SJCRH30 (cell line): ENCODE data around the gene B4GALT5. TPM values are rescaled to one million over a fixed set of nuclear protein-coding genes. Genes with fewer than 3 reads are reported as not detected.
"Not testable (repeated sequence)": the region's sequence is repeated elsewhere in the genome, so short reads cannot be mapped to it uniquely, and the experiment has no call there.

Source experiments
- DNase-seq, 2 experiments: peaks; one replicate each; pipeline ENCODE4 v3.0.0-alpha.2; 2015 to 2020
- H3K27ac ChIP-seq: fragments of 250-450 bp; sonication (Bioruptor Pico); 2 replicates; pipeline ENCODE4 v1.5.1; 2020; ENCODE audit warnings: mild to moderate bottlenecking, moderate library complexity
- H3K27me3 ChIP-seq: fragments of 250-450 bp; sonication (Bioruptor Pico); 2 replicates; pipeline ENCODE4 v1.5.1; 2020; ENCODE audit warnings: mild to moderate bottlenecking, moderate library complexity
- H3K36me3 ChIP-seq: fragments of 250-450 bp; sonication (Bioruptor Pico); 2 replicates; pipeline ENCODE4 v1.5.1; 2020; ENCODE audit warnings: mild to moderate bottlenecking, moderate library complexity
- H3K4me1 ChIP-seq: fragments of 250-450 bp; sonication (Bioruptor Pico); 2 replicates; pipeline ENCODE4 v1.5.1; 2020; ENCODE audit warnings: mild to moderate bottlenecking, moderate library complexity
- H3K4me3 ChIP-seq: fragments of 250-450 bp; sonication (Bioruptor Pico); 2 replicates; pipeline ENCODE4 v1.5.1; 2020; ENCODE audit warnings: mild to moderate bottlenecking, moderate library complexity
- H3K9me3 ChIP-seq: fragments of 250-450 bp; sonication (Bioruptor Pico); replicated peaks from 2 replicates; pipeline ENCODE4 v1.5.1; 2020; ENCODE audit warnings: mild to moderate bottlenecking, moderate library complexity
- total RNA-seq: library from RNA; depleted of rRNA; stranded (reverse); fragments of >200 nt; shearing (Covaris generic); gene quantifications from 2 replicates; pipeline ENCODE4 v1.2.3, GENCODE V29; 2014

Gene B4GALT5
- total RNA-seq, 1 experiment from 2014 or later, result 81.1 TPM

DNA sequence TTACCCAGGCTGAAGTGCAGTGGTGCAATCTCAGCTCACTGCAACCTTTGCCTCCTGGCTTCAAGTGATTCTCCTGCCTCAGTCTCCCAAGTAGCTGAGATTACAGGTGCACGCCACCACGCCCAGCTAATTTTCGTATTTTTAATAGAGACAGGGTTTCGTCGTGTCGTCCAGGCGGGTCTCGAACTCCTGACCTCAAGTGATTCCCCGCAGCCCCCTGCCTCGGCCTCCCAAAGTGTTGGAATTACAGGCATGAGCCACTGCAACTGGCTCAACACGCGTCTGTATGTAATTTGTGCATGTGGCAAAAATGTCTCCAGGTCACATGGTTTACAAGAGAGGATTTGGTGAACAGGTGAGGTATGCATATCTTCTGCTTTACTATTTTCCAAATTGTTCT lies 7.6 kb upstream of the B4GALT5 start:
- H3K27me3 ChIP-seq, H3K36me3 ChIP-seq, H3K27ac ChIP-seq: not testable (repeated sequence)

DNA sequence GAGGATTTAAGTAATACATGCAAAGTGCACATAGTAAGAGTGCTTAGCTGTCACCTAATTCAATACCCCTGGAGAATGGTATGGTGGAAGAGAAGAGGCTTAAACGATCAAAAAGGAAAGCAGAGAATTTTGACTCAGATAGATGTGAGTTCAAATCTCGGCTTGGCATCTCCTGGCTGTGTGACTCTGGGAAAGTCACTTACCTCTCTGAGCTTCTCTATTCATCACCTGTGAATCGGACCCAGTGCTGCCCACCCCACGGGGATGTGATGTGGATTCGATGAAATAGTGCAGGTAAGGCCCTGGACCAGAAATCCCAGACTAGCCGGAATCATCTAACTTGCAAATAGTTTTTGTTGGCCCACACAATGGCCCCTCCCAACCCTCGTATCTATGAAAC lies 1.8 kb upstream of the B4GALT5 start:
- H3K4me3 ChIP-seq, result no peak overlapping the region
- no peaks in the 10 kb centered on the region for H3K9me3 ChIP-seq
- H3K4me1 ChIP-seq, result peaks cover 16% of the 10 kb centered on the region
- H3K27ac ChIP-seq, result no peak overlapping the region
- H3K36me3 ChIP-seq, result no peaks in the 10 kb centered on the region
- no peaks in the 10 kb centered on the region for H3K27me3 ChIP-seq
- DNase-seq, result no peak

More for the DNA sequence above, 7.6 kb upstream of the B4GALT5 start:
- H3K4me3 ChIP-seq, H3K9me3 ChIP-seq, DNase-seq: not testable (repeated sequence)
- peaks cover 13% of the 10 kb centered on the region for H3K4me1 ChIP-seq

DNA sequence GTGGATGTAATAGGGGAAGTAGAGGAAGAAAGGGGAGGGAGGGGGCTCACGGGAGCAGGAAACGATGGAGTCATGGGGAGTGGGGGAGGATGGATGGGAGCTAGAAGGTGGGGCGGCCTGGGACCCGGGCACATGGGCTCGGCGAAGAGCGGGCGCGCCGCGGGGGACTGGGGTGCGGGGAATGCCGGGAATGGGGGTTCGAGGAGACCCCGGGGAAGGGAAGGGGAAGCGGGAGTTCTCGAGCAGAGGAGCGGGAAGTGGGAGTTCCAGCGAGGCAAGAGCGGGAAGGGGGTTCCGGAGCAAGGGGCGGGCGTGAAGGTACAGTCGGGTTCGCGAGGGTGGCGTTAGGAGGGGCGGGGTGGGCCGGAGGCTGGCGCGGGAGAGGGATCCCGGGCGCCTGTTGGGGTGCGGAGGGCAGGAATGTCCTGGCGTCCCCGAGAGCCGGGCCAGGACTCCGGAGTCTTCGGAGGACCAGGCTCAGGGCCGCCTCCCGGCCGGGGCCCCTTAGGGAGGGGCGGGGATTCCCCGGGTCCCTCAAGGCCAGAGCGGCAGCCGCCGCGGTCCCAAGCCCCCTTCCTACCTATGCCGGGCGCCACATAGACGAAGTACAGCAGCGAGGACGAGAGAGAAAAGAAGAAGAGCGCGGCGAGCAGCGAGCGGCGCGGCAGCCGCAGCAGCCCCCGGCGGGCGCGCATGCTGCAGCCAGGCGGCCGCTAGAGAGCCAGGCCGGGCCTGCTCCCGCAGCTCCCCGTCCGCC lies 504 bp downstream of the B4GALT5 start:
- H3K4me1 ChIP-seq, result peaks cover 19% of the 10 kb centered on the region
- H3K4me3 ChIP-seq, result peak overlapping the region; percentile 97
- peak; percentile 72 to 73 for DNase-seq
- H3K27me3 ChIP-seq, result no peaks in the 10 kb centered on the region
- peaks cover 4% of the 10 kb centered on the region for H3K36me3 ChIP-seq
- peak overlapping the region; percentile 77 for H3K27ac ChIP-seq
- no peaks in the 10 kb centered on the region for H3K9me3 ChIP-seq

DNA sequence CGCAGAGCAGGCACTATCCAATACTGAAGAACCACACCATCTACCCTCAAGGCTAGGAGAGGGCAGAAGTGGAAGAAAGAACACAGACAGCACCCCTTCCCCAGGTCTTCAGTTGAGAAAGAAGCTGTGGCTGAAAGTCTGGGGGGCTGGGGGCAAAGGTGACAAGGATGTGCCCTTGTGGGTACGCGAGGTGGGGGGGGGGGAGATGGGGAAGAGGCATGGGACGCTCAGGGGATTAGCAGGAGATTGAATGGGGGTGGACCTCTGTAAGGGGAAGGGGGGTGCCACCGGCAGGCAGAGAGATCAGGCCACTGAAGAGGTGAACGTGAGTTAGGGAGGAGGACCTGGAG lies 1.1 kb downstream of the B4GALT5 start:
- Histone ChIP-seq H3K9me3 (no peaks in the 10 kb centered on the region), H3K4me1 (peaks cover 13% of the 10 kb centered on the region), H3K36me3 (peaks cover 4% of the 10 kb centered on the region), H3K27me3 (no peaks in the 10 kb centered on the region), H3K27ac (peak overlapping the region; percentile 77), H3K4me3 (peak overlapping the region; percentile 97)
- no peak for DNase-seq

DNA sequence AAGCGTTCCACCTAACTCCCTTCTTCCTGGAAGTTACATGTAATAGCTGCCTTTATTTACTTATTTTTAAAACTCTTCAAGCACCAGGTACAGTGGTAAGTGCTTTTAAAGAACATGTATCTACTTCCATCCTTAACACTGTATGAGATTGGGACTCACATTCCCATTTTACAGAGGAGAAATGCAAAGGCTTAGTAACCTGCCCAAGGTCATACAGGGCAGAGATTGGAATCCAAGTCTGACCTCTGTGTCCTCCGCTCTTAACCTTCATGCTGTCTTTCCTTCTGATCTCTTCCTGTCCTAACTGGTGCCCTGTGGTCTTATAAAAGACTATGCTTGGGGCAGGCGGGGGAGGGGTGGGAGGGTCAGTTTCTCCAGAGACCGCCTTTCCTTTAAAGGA lies 1.6 kb downstream of the B4GALT5 start:
- Histone ChIP-seq H3K9me3 (no peaks in the 10 kb centered on the region), H3K4me3 (peak overlapping the region; percentile 97), H3K36me3 (peaks cover 4% of the 10 kb centered on the region), H3K4me1 (peaks cover 8% of the 10 kb centered on the region; the same call in 1 of the 2 replicates), H3K27me3 (no peaks in the 10 kb centered on the region), H3K27ac (no peak overlapping the region)
- DNase-seq, result no peak

DNA sequence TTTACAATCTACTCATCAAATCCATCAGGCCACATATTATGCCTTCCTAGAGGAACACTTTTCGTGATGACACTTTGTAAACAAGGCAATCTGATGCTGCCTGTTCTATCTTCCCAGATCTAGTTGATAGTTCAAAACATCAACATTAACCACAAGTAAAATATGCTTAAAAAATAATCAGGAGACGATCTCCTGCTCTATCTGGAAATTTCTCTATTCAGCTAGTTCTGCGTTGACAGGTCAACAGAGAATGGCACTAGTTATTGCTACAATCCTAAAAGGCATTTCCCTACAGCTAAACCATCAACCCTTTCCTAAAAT lies 2.1 kb downstream of the B4GALT5 start:
- no peaks in the 10 kb centered on the region for H3K27me3 ChIP-seq
- peaks cover 7% of the 10 kb centered on the region for H3K36me3 ChIP-seq
- no peak overlapping the region for H3K27ac ChIP-seq
- H3K9me3 ChIP-seq, result no peaks in the 10 kb centered on the region
- DNase-seq, result no peak
- peaks cover 7% of the 10 kb centered on the region; the same call in 1 of the 2 replicates for H3K4me1 ChIP-seq
- H3K4me3 ChIP-seq, result no peak overlapping the region; the same call in 1 of the 2 replicates

DNA sequence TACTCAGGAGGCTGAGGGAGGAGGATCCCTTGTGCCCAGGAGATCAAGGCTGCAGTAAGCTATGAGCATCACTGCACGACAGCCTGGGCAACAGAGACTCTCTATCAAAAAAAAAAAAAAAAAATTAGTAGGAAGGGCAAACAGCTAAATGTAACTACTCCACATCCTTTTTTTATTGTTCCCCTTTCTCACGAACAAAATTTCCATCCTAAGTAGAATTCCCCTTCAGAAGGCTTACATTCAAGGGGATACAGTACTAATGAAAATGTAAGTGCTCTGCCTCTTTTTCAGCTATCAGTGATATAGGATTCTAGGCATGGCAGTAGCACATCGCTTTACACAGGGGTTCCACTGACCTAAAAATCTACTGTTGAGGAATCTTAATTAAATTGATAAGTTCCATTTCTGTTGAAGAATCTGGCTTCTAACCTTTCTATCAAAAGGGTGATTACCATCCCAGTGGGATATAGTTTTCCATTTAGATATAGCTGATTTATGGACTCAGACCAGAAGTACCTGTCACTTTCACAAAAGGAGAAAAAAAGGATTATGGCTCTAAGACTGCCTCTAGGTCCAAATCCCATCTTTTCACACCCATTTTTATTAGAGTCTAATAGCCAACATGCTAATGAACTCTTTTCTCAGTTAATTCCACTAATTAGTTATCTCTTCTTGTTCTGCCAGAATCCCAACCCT lies 2.6 kb downstream of the B4GALT5 start:
- Histone ChIP-seq H3K27me3 (no peaks in the 10 kb centered on the region), H3K36me3 (peaks cover 7% of the 10 kb centered on the region), H3K4me3 (no peak overlapping the region), H3K4me1 (peaks cover 7% of the 10 kb centered on the region; the same call in 1 of the 2 replicates), H3K27ac (no peak overlapping the region), H3K9me3 (no peaks in the 10 kb centered on the region)
- no peak for DNase-seq

DNA sequence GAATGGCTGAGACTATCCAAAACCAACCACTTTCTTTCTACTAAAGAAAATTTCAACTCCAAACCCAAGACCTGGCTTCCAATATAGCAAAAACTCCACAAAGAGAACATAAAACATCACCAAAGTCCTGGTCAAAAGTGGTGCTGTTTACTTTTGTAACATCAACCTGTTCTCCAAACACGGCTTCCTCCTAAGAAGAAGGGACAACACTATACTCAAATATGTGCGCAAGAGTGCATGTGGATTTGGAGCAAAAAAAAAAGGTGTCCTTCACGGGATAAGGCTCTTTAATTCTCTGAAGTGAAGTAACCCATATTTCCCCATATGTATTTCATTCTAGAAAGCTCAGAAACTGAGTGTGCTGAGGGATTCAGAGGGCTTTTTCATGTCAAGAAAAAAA lies 6.6 kb downstream of the B4GALT5 start:
- no peaks in the 10 kb centered on the region for H3K27me3 ChIP-seq
- no peak for DNase-seq
- peaks cover 14% of the 10 kb centered on the region for H3K36me3 ChIP-seq
- H3K4me1 ChIP-seq, result peaks cover 6% of the 10 kb centered on the region; the same call in 1 of the 2 replicates
- H3K4me3 ChIP-seq, result no peak overlapping the region
- no peaks in the 10 kb centered on the region for H3K9me3 ChIP-seq
- no peak overlapping the region for H3K27ac ChIP-seq

DNA sequence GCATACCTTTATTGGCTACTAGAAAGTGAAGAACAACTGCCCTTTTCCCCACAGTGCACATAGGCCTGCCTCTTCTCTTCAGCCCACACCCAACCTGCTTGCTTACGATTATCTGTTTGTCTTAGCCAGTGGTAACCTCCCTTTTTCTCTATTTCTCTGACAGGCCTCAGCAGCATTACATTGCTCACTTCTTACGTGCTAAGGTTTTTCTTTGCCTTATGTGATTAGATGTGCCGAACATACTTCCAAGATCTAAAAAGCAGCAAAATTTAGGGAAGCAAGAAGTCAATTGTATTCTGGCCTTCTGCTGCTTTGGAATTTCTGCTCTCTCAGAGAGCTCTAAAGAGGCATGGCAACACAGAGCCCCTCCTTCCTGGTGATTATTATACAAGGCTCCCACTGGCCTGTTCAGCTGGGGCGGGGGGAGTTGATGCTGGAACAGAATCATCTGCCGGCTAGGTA lies 7.0 kb downstream of the B4GALT5 start:
- no peak overlapping the region for H3K4me3 ChIP-seq
- peaks cover 5% of the 10 kb centered on the region; the same call in 1 of the 2 replicates for H3K4me1 ChIP-seq
- H3K9me3 ChIP-seq, result no peaks in the 10 kb centered on the region
- no peak for DNase-seq
- H3K27me3 ChIP-seq, result no peaks in the 10 kb centered on the region
- H3K27ac ChIP-seq, result no peak overlapping the region
- H3K36me3 ChIP-seq, result peaks cover 14% of the 10 kb centered on the region

DNA sequence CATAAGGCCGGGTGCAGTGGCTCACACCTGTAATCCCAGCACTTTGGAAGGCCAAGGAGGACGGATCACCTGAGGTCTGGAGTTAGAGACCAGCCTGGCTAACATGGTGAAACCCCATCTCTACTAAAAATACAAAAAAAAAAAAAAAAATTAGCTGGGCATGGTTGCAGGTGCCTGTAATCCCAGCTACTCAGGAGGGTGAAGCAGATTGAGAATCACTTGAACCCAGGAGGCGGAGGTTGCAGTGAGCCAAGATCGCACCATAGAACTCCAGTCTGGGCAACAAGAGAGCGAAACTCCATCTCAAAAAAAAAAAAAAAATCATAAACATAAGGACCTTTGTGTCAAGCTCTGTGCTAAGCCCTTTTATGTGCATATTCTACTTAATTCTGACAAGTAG lies 7.8 kb downstream of the B4GALT5 start:
- not testable (repeated sequence) for DNase-seq, H3K4me3 ChIP-seq, H3K27ac ChIP-seq, H3K9me3 ChIP-seq, H3K27me3 ChIP-seq
- peaks cover 14% of the 10 kb centered on the region for H3K36me3 ChIP-seq
- peaks cover 11% of the 10 kb centered on the region for H3K4me1 ChIP-seq

DNA sequence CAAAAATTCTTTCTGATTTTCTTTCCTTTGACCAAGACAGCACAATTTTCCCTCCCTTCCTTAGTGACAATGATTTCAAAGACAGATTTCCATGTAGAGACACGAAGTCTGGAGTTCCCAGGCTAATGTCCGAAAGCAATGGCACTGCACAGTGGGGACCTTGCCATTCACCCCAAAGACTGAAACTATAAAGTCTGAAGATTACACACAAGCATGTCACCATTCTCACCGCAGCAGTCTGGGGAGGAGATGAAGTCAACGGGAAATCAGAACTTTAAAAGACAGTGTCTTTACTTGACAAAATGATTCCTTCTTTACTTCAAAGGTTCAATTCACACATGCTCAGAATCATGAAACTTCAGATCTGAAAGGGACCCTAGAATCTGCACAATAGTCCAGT lies 8.3 kb downstream of the B4GALT5 start:
- no peak overlapping the region for H3K27ac ChIP-seq
- DNase-seq, result no peak

DNA sequence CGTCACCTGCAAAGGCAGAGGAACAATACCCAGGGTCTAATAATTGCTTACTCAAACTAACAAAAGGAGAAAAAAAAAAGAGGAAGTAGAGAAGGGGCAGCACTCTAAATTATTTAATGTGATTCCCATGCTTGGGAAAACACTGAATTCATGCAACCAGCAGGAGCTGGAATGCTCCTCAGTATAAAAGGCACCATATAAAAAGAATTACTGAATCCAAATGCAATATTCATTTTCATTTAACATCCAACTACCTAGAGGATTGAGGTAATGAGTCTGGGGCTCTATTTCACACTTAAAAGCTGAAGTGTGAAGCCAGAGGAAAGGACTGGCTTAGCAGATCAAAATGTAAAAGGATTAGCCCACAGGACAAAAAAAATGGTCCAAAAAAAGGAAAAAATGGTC lies 8.7 kb downstream of the B4GALT5 start:
- Histone ChIP-seq H3K27me3 (no peaks in the 10 kb centered on the region), H3K36me3 (peaks cover 13% of the 10 kb centered on the region), H3K4me3 (no peak overlapping the region), H3K4me1 (peaks cover 17% of the 10 kb centered on the region), H3K9me3 (no peaks in the 10 kb centered on the region), H3K27ac (no peak overlapping the region)
- DNase-seq, result no peak

More for the DNA sequence above, 8.3 kb downstream of the B4GALT5 start:
- H3K27me3 ChIP-seq, result no peaks in the 10 kb centered on the region
- H3K4me1 ChIP-seq, result peaks cover 17% of the 10 kb centered on the region
- H3K36me3 ChIP-seq, result peaks cover 14% of the 10 kb centered on the region
- H3K9me3 ChIP-seq, result no peaks in the 10 kb centered on the region
- H3K4me3 ChIP-seq, result no peak overlapping the region

DNA sequence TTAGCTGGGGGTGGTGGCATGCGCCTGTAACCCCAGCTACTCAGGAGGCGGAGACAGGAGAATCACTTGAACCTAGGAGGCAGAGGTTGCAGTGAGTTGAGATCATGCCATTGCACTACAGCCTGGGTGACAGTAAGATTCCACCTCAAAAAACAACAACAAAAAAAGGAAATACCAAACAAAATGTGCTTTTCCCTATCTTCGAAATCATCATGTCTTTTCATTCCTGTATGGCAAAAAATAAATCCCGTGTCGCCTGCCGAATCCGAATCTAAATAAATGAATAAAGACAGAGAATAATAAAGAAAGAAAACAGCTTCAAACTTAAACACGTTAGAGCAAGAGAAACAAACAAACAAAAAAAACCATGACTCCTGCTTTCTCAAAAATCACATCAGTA lies 11.8 kb downstream of the B4GALT5 start:
- Histone ChIP-seq H3K4me1 (peaks cover 18% of the 10 kb centered on the region), H3K27me3 (no peaks in the 10 kb centered on the region), H3K27ac (no peak overlapping the region), H3K9me3 (no peaks in the 10 kb centered on the region), H3K4me3 (no peak overlapping the region), H3K36me3 (peaks cover 11% of the 10 kb centered on the region; the same call in 1 of the 2 replicates)
- no peak for DNase-seq

DNA sequence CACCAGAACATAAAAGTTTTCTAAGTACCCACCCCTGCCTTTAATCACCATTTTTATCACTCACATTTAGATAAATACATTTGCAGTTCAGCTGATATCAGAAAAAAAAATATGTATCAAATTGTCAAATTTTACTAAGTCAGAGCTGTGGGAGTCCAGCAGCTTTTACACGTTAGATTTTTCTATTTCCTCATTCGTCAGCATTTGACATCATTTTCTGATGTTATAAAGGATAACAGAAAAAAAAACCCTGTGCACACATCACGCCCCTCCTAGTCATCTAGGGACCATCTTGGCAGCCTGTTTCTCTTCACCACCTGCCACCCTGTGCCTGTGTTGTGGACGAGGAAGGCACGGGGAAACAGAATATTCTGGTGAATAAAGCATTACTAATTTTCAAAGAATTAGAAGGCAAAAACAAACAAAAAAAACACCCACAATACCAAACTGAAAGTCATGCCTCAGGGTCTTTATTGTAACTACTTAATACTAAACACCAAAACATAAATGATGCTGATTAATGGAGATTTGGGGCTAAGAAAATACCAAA lies 12.4 kb downstream of the B4GALT5 start:
- Histone ChIP-seq H3K4me1 (peaks cover 18% of the 10 kb centered on the region), H3K27ac (peak overlapping the region; percentile 5; the same call in 1 of the 2 replicates), H3K4me3 (no peak overlapping the region), H3K27me3 (no peaks in the 10 kb centered on the region), H3K36me3 (peaks cover 10% of the 10 kb centered on the region; the same call in 1 of the 2 replicates), H3K9me3 (no peaks in the 10 kb centered on the region)
- peak in 1 of 2 experiments; percentile 41 for DNase-seq
